HepG2 (cell line): ENCODE data around the gene BIRC7. TPM values are rescaled to one million over a fixed set of nuclear protein-coding genes. Genes with fewer than 3 reads are reported as not detected.

Experiments
- ATAC-seq: fragments of 200-7000 bp; cut with Tn5 transposase; 3 replicates; pipeline ENCODE4 v1.9.1; 2020; ENCODE audit warnings: mild to moderate bottlenecking, moderate library complexity
- BruUV-seq: library from RNA; stranded (reverse); fragments of 400-500 nt; replicated peaks from 2 replicates; lab custom pipeline; 2021; lab: Mats Ljungman, UMichigan
- CTCF ChIA-PET: fragments of 300-600 bp; formaldehyde crosslinking; extraction: SDS; loops from one replicate; lab custom pipeline; 2021; ENCODE audit warnings: low total read pairs, inconsistent platforms, low intra/inter-chr PET ratio; lab: Yijun Ruan, JAX
- POLR2A ChIA-PET: fragments of 350-600 bp; sonication (Branson Sonifier 250); formaldehyde crosslinking; loops from one replicate; lab custom pipeline; 2020; ENCODE audit warnings: antibody characterized with exemption, inconsistent platforms; lab: Yijun Ruan, JAX
- DNase-seq: peaks from one replicate; pipeline ENCODE4 v3.0.0-alpha.2; 2015; ENCODE audit warnings: low spot score
- FAIRE-seq: peaks from 3 replicates; lab custom pipeline; 2011; peaks lifted over from hg19 to GRCh38; lab: Jason Lieb, UNC
- H2AFZ ChIP-seq: one replicate; pipeline ENCODE4 v1.6.1; 2011; ENCODE audit warnings: low read length, inconsistent platforms
- H3K27ac ChIP-seq: fragments of 300-600 bp; 3 replicates; pipeline ENCODE4 v1.8.0; 2011; ENCODE audit warnings: mixed run types, mild to moderate bottlenecking, mixed read lengths, low read length, inconsistent platforms; ENCODE audit not compliant: insufficient read depth; ENCODE audit errors: extremely low read length
- H3K27me3 ChIP-seq, 2 experiments: fragments of 200-600 bp in 1 of 2; 2 replicates in 1 of 2; 3 replicates in 1 of 2; pipeline versions ENCODE4 v1.6.0 to v1.8.0; 2011; ENCODE audit warnings: low read length in 2 of 2, mild to moderate bottlenecking in 2 of 2, moderate library complexity in 2 of 2, inconsistent platforms in 1 of 2; ENCODE audit not compliant: insufficient read depth in 2 of 2, control insufficient read depth in 1 of 2
- H3K36me3 ChIP-seq, 2 experiments: fragments of 200-600 bp in 1 of 2; replicated peaks in 1 of 2; 2 replicates in 1 of 2; 3 replicates in 1 of 2; pipeline versions ENCODE4 v1.5.1 to v1.8.0; 2011; ENCODE audit warnings: low read length in 2 of 2, inconsistent platforms in 1 of 2; ENCODE audit not compliant: insufficient read depth in 2 of 2, control insufficient read depth in 1 of 2
- H3K4me1 ChIP-seq: 2 replicates; pipeline ENCODE4 v1.5.1; 2012; ENCODE audit warnings: low read length, inconsistent platforms; ENCODE audit not compliant: insufficient read depth
- H3K4me2 ChIP-seq: 2 replicates; pipeline ENCODE4 v1.6.0; 2011; ENCODE audit warnings: low read depth, low read length, inconsistent platforms
- H3K4me3 ChIP-seq, 3 experiments: fragments of 200-600 bp in 1 of 3; sonication (generic), shearing (Covaris generic) in 1 of 3; replicated peaks in 1 of 3; 2 replicates each; pipeline ENCODE4 v1.5.1; 2011 to 2016; ENCODE audit warnings: low read length in 3 of 3, inconsistent platforms in 2 of 3, low read depth in 2 of 3, mild to moderate bottlenecking in 2 of 3, control low read depth in 1 of 3, mixed read lengths in 1 of 3; ENCODE audit not compliant: insufficient read depth in 1 of 3
- H3K79me2 ChIP-seq: one replicate; pipeline ENCODE4 v1.6.1; 2011; ENCODE audit warnings: low read length, inconsistent platforms; ENCODE audit not compliant: insufficient read depth
- H3K9ac ChIP-seq: 2 replicates; pipeline ENCODE4 v1.6.0; 2011; ENCODE audit warnings: mild to moderate bottlenecking, low read depth, low read length, inconsistent platforms; ENCODE audit not compliant: insufficient read depth
- H3K9me3 ChIP-seq: 2 replicates; pipeline ENCODE4 v1.5.1; 2012; ENCODE audit warnings: mild to moderate bottlenecking, low read length
- H4K20me1 ChIP-seq: 2 replicates; pipeline ENCODE4 v1.6.0; 2011; ENCODE audit warnings: inconsistent platforms, mild to moderate bottlenecking, low read length, moderate library complexity; ENCODE audit not compliant: insufficient read depth
- ARNT ChIP-seq: fragments of 450-650 bp; IDR thresholded peaks from 2 replicates; pipeline ENCODE4 v1.6.1; 2017
- GABPB1 ChIP-seq: IDR thresholded peaks from 2 replicates; pipeline ENCODE4 v1.6.1; 2016; ENCODE audit warnings: mild to moderate bottlenecking, missing genetic modification reagents, moderate library complexity, missing compliant biosample characterization
- HDAC1 ChIP-seq: sonication (generic); formaldehyde crosslinking; IDR thresholded peaks from 2 replicates; pipeline ENCODE4 v1.5.1; 2020; ENCODE audit warnings: mild to moderate bottlenecking, missing genetic modification reagents
- ISL2 ChIP-seq: sonication (generic); formaldehyde crosslinking; IDR thresholded peaks from 2 replicates; pipeline ENCODE4 v1.5.0; 2020; ENCODE audit warnings: missing genetic modification reagents
- SAP130 ChIP-seq: IDR thresholded peaks from 2 replicates; pipeline ENCODE4 v1.6.1; 2016; ENCODE audit warnings: low read depth
- SPEN ChIP-seq: sonication (generic); formaldehyde crosslinking; IDR thresholded peaks from 2 replicates; pipeline ENCODE4 v1.5.1; 2020; ENCODE audit warnings: low read depth, mild to moderate bottlenecking, missing genetic modification reagents
- THYN1 ChIP-seq: sonication (generic); formaldehyde crosslinking; IDR thresholded peaks from 2 replicates; pipeline ENCODE4 v1.8.1; 2023; ENCODE audit warnings: low read depth, mild to moderate bottlenecking, moderate library complexity, missing genetic modification reagents, borderline replicate concordance
- XRCC5 ChIP-seq: fragments of 200-400 bp; formaldehyde crosslinking; optimal IDR thresholded peaks from 2 replicates; pipeline ENCODE3; 2017; ENCODE audit warnings: mild to moderate bottlenecking, low read length
- ZBTB7A ChIP-seq: sonication (generic); formaldehyde crosslinking; IDR thresholded peaks from 2 replicates; pipeline ENCODE4 v1.8.0; 2022; ENCODE audit warnings: mild to moderate bottlenecking, missing genetic modification reagents
- ZNF33B ChIP-seq: sonication (generic); formaldehyde crosslinking; IDR thresholded peaks from 2 replicates; pipeline ENCODE4 v1.5.1; 2020; ENCODE audit warnings: mild to moderate bottlenecking, missing genetic modification reagents
- ZNF382 ChIP-seq: sonication (generic); formaldehyde crosslinking; IDR thresholded peaks from 2 replicates; pipeline ENCODE4 v1.5.0; 2020; ENCODE audit warnings: missing genetic modification reagents, mild to moderate bottlenecking, borderline replicate concordance
- ZNF460 ChIP-seq: sonication (generic); formaldehyde crosslinking; IDR thresholded peaks from 2 replicates; pipeline ENCODE4 v1.5.1; 2020; ENCODE audit warnings: missing genetic modification reagents, mild to moderate bottlenecking, borderline replicate concordance
- ZNF792 ChIP-seq: IDR thresholded peaks from 2 replicates; pipeline ENCODE4 v1.6.1; 2016
- WGBS: methylation state at CpG from one replicate; pipeline ENCODE4 v1.1.6; 2017; ENCODE audit warnings: low lambda C conversion rate; 5-methylcytosine and 5-hydroxymethylcytosine counted together
- in situ Hi-C: cut with HindIII; loops from 2 replicates; pipeline ENCODE4 v1.10.0; 2017; ENCODE audit warnings: low pct_unique_long_range_greater_than_20kb; ENCODE audit not compliant: extremely low pct_ligation_motif_present
- intact Hi-C: fragments of 100-400 bp; cut with micrococcal nuclease; formaldehyde crosslinking; loops from one replicate; pipeline ENCODE4 v1.10.0; 2022; ENCODE audit not compliant: unreplicated experiment
- polyA plus RNA-seq, 8 experiments: library from polyadenylated mRNA; depleted of rRNA in 3 of 8; stranded (reverse) in 7 of 8; unstranded in 1 of 8; fragments of >200 nt; fragmentation: Illumina TruSeq in 4 of 8; extraction: Trizol in 4 of 8; gene quantifications; 2 replicates each; pipeline versions ENCODE4 v1.2.1 to v1.2.3, GENCODE V29; 2011 to 2016; ENCODE audit warnings: low read depth in 4 of 8, missing spikeins in 1 of 8, mixed read lengths in 1 of 8; ENCODE audit not compliant: insufficient read depth in 1 of 8
- total RNA-seq, 5 experiments: library from RNA; depleted of rRNA; stranded (reverse); fragments of >200 nt; fragmentation: Illumina TruSeq; extraction: Trizol; gene quantifications; 2 replicates each; pipeline ENCODE4 v1.2.3, GENCODE V29; 2016; ENCODE audit warnings: low read depth in 1 of 5
- TF ChIP-seq, protein P1 (sequence below): sonication (generic); formaldehyde crosslinking; IDR thresholded peaks from 2 replicates; pipeline ENCODE4 v1.5.1; 2020; ENCODE audit warnings: mild to moderate bottlenecking, missing genetic modification reagents, moderate library complexity
- TF ChIP-seq, protein P2 (sequence below): sonication (generic); formaldehyde crosslinking; IDR thresholded peaks from 2 replicates; pipeline ENCODE4 v1.4.0; 2020; ENCODE audit warnings: mild to moderate bottlenecking, missing genetic modification reagents

The BIRC7 gene
- total and polyA plus RNA-seq, 2 of the 13 experiments (the other 11 are each of a cell fraction or from before 2014, with no cell fraction given) = 0.27 to 5.1 TPM

DNA sequence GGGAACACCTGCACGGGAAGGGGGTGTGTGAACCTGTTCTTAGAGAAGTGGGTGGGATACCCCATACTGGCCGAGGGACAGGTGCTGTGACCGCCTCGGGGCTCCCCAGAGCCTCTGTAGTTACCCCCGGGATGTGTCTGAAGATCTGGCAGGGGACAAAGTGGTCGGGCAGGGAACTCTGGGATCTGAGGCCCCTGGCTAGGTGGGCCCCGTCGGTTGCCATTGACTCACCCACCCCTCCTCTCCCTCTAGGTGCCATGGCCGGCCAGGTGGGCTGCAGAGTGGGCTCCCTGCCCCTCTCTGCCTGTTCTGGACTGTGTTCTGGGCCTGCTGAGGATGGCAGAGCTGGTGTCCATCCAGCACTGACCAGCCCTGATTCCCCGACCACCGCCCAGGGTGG is 4.3 kb downstream of the BIRC7 start:
- no TSS peak for BruUV-seq
- FAIRE-seq (no peak), DNase-seq (no peak), ATAC-seq (no peak)
- ChIA-PET CTCF (no interaction called here), POLR2A (no interaction called here)
- Histone ChIP-seq H3K36me3 (no peaks in the 10 kb centered on the region), H3K9ac (no peak overlapping the region), H4K20me1 (no peaks in the 10 kb centered on the region; the same call in 1 of the 2 replicates), H3K4me2 (no peak overlapping the region), H3K27me3 (peaks cover 19 to 77% of the 10 kb centered on the region in 2 experiments), H3K79me2 (no peaks in the 10 kb centered on the region), H3K9me3 (no peaks in the 10 kb centered on the region), H2AFZ (no peak overlapping the region), H3K4me3 (no peak overlapping the region), H3K27ac (no peak overlapping the region), H3K4me1 (peaks cover 41% of the 10 kb centered on the region)
- in situ Hi-C loops = no loop called here
- no peak for TF ChIP-seq ZNF460 (CRISPR knock-in tag)
- no peak for TF ChIP-seq ISL2 (CRISPR knock-in tag)
- no peak for TF ChIP-seq ZNF33B (CRISPR knock-in tag)
- TF ChIP-seq SAP130 (CRISPR knock-in tag) = no peak
- no peak for TF ChIP-seq ZNF792 (CRISPR knock-in tag)
- intact Hi-C loops = loop anchor here (10.0 kb wide), 1 partner anchor 185 kb away; no protein-coding TSS in a partner anchor
- WGBS = 60% methylated on average over 1 of the region's 11 CpGs

DNA sequence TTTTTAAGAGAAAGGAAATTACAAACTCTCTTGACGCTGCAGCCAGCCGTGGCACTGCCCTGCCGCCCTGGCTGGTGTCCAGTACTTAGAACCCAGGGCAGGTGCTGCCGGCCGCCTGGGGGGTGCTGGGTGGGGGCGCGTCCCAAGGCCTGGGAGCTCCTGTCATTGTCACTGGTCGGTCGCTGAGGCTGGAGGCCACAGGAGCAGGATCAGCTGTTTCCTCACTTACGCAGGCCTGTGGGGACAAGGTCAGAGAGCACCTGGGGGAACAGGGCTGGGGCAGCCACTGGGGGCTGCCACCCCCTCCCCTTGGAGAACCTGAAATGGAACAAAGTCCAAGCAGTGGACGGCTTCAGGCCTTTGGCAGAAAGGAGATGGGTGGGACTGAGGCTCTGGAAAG is 5.6 kb downstream of the BIRC7 start:
- CTCF ChIA-PET = no interaction called here
- Histone ChIP-seq H3K36me3 (no peaks in the 10 kb centered on the region), H3K4me1 (peaks cover 30% of the 10 kb centered on the region), H3K79me2 (no peaks in the 10 kb centered on the region), H3K9ac (peak overlapping the region; percentile 2; the same call in 1 of the 2 replicates), H3K9me3 (no peaks in the 10 kb centered on the region), H3K27ac (no peak overlapping the region), H3K4me3 (no peak overlapping the region; a peak in 1 of 6 replicates), H4K20me1 (no peaks in the 10 kb centered on the region; the same call in 1 of the 2 replicates), H3K27me3 (peaks cover 21 to 76% of the 10 kb centered on the region in 2 experiments), H3K4me2 (peak overlapping the region; percentile 26; the same call in 1 of the 2 replicates), H2AFZ (no peak overlapping the region)
- intact Hi-C loops = loop anchor here (10.0 kb wide), 1 partner anchor 186 kb away; no protein-coding TSS in a partner anchor
- FAIRE-seq (no peak), ATAC-seq (peak; percentile 11; the same call in 1 of the 3 replicates), DNase-seq (no peak)
- WGBS = under 1% methylated on average over 11 of the region's 11 CpGs
- in situ Hi-C loops = no loop called here
- POLR2A ChIA-PET = interaction anchor here (0.9 kb wide), 1 partner anchor 18 kb away, joined by 3 read pairs; no protein-coding TSS in a partner anchor
- no TSS peak for BruUV-seq
- no peak for TF ChIP-seq THYN1 (CRISPR knock-in tag)
- TF ChIP-seq HDAC1 (CRISPR knock-in tag) = peak; percentile 39; the same call in 1 of the 2 replicates
- TF ChIP-seq ARNT = no peak
- TF ChIP-seq, protein P1, sequence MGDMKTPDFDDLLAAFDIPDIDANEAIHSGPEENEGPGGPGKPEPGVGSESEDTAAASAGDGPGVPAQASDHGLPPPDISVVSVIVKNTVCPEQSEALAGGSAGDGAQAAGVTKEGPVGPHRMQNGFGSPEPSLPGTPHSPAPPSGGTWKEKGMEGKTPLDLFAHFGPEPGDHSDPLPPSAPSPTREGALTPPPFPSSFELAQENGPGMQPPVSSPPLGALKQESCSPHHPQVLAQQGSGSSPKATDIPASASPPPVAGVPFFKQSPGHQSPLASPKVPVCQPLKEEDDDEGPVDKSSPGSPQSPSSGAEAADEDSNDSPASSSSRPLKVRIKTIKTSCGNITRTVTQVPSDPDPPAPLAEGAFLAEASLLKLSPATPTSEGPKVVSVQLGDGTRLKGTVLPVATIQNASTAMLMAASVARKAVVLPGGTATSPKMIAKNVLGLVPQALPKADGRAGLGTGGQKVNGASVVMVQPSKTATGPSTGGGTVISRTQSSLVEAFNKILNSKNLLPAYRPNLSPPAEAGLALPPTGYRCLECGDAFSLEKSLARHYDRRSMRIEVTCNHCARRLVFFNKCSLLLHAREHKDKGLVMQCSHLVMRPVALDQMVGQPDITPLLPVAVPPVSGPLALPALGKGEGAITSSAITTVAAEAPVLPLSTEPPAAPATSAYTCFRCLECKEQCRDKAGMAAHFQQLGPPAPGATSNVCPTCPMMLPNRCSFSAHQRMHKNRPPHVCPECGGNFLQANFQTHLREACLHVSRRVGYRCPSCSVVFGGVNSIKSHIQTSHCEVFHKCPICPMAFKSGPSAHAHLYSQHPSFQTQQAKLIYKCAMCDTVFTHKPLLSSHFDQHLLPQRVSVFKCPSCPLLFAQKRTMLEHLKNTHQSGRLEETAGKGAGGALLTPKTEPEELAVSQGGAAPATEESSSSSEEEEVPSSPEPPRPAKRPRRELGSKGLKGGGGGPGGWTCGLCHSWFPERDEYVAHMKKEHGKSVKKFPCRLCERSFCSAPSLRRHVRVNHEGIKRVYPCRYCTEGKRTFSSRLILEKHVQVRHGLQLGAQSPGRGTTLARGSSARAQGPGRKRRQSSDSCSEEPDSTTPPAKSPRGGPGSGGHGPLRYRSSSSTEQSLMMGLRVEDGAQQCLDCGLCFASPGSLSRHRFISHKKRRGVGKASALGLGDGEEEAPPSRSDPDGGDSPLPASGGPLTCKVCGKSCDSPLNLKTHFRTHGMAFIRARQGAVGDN (CRISPR knock-in tag) = peak; percentile 53; the same call in 1 of the 2 replicates
- TF ChIP-seq ZBTB7A (CRISPR knock-in tag) = peak; percentile 82; the same call in 1 of the 2 replicates
- 0 out of 2 replicates have a peak, but pooled peaks have one; percentile 34 for TF ChIP-seq SPEN
- TF ChIP-seq GABPB1 = peak; percentile 42; the same call in 1 of the 2 replicates
- no peak for TF ChIP-seq XRCC5
- TF ChIP-seq SAP130 (CRISPR knock-in tag) = peak; percentile 68
- no peak for TF ChIP-seq ZNF382
- TF ChIP-seq, protein P2, sequence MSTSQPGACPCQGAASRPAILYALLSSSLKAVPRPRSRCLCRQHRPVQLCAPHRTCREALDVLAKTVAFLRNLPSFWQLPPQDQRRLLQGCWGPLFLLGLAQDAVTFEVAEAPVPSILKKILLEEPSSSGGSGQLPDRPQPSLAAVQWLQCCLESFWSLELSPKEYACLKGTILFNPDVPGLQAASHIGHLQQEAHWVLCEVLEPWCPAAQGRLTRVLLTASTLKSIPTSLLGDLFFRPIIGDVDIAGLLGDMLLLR (CRISPR knock-in tag) = no peak
